ENCODE results near the gene CLEC18A. TPM values are rescaled to one million over a fixed set of nuclear protein-coding genes. Genes with fewer than 3 reads are reported as not detected.

CLEC18A gene
- total and polyA plus RNA-seq, 7 donors: 0.60 to 2.2 (median 0.69) TPM; not detected in 2

GRCh38 chr16:69924041-69924775 is 26.9 kb upstream of the CLEC18A start:
- H3K36me3 ChIP-seq: peaks cover 0 to under 1% (median 0%) of the 10 kb centered on the region in 4 donors
- H3K27ac ChIP-seq: peak overlapping the region; percentile 65 to 73 (median 70)
- intact Hi-C loops (cut with DNase I): no loop called here
- H3K9me3 ChIP-seq: no peaks in the 10 kb centered on the region
- no peak for TF ChIP-seq CTCF (IDR thresholded peaks at IDR 0.05)
- TF ChIP-seq EP300 (IDR thresholded peaks at IDR 0.05): no peak
- TF ChIP-seq POLR2A (IDR thresholded peaks at IDR 0.05): no peak
- TF ChIP-seq POLR2AphosphoS5 (IDR thresholded peaks at IDR 0.05): no peak
- no peak overlapping the region for H3K4me3 ChIP-seq
- H3K27me3 ChIP-seq: no peaks in the 10 kb centered on the region
- 92 to 95% methylated on average over 11 of the region's 11 CpGs for WGBS, 2 donors
- no peak for DNase-seq
- peaks cover 0 to 28% (median 13%) of the 10 kb centered on the region in 4 donors for H3K4me1 ChIP-seq

GRCh38 chr16:69924777-69925191 is 26.4 kb upstream of the CLEC18A start:
- peaks cover 0 to 28% (median 13%) of the 10 kb centered on the region in 4 donors for H3K4me1 ChIP-seq
- peak in 1 of 4 donors; percentile 28 for TF ChIP-seq POLR2AphosphoS5 (IDR thresholded peaks at IDR 0.05)
- TF ChIP-seq EP300 (IDR thresholded peaks at IDR 0.05): no peak
- peak; percentile 74 for DNase-seq
- 85 to 93% methylated on average over 19 of the region's 19 CpGs for WGBS, 2 donors
- H3K27ac ChIP-seq: peak overlapping the region; percentile 65 to 73 (median 70)
- H3K27me3 ChIP-seq: no peaks in the 10 kb centered on the region
- H3K9me3 ChIP-seq: no peaks in the 10 kb centered on the region
- intact Hi-C loops (cut with DNase I): no loop called here
- peaks cover 0 to 5% (median 2%) of the 10 kb centered on the region in 4 donors for H3K36me3 ChIP-seq
- peak overlapping the region in 2 of 4 donors; percentile 25 to 29 for H3K4me3 ChIP-seq

- peaks cover 0 to 28% (median 13%) of the 10 kb centered on the region in 4 donors for H3K4me1 ChIP-seq
- intact Hi-C loops (cut with DNase I): no loop called here
- TF ChIP-seq CTCF (IDR thresholded peaks at IDR 0.05): no peak
- no peak for TF ChIP-seq POLR2AphosphoS5 (IDR thresholded peaks at IDR 0.05)
- TF ChIP-seq POLR2A (IDR thresholded peaks at IDR 0.05): no peak
- no peak for TF ChIP-seq EP300 (IDR thresholded peaks at IDR 0.05)
- no peaks in the 10 kb centered on the region for H3K9me3 ChIP-seq
- H3K36me3 ChIP-seq: peaks cover 0 to 7% (median 2%) of the 10 kb centered on the region in 4 donors
- WGBS, 2 donors: 83 to 88% methylated on average over 8 of the region's 8 CpGs
- no peaks in the 10 kb centered on the region for H3K27me3 ChIP-seq
- DNase-seq: no peak
- peak overlapping the region in 2 of 4 donors; percentile 25 to 29 for H3K4me3 ChIP-seq
- H3K27ac ChIP-seq: peak overlapping the region; percentile 65 to 73 (median 70)
Measured at GRCh38 chr16:69925311-69925710, 25.8 kb upstream of the CLEC18A start.

- H3K4me3 ChIP-seq: no peak overlapping the region
- H3K4me1 ChIP-seq: peaks cover 0 to 28% (median 13%) of the 10 kb centered on the region in 4 donors
- H3K27me3 ChIP-seq: no peaks in the 10 kb centered on the region
- H3K9me3 ChIP-seq: no peaks in the 10 kb centered on the region
- no peak for DNase-seq
- intact Hi-C loops (cut with DNase I): no loop called here
- TF ChIP-seq POLR2AphosphoS5 (IDR thresholded peaks at IDR 0.05) (no peak), POLR2A (IDR thresholded peaks at IDR 0.05) (no peak), EP300 (IDR thresholded peaks at IDR 0.05) (no peak), CTCF (IDR thresholded peaks at IDR 0.05) (no peak)
- H3K36me3 ChIP-seq: peaks cover 0 to 15% (median 4%) of the 10 kb centered on the region in 4 donors
- peak overlapping the region in 2 of 4 donors; percentile 70 to 73 for H3K27ac ChIP-seq
- 89 to 91% methylated on average over 8 of the region's 8 CpGs for WGBS, 2 donors
Measured at GRCh38 chr16:69926241-69926640, 24.9 kb upstream of the CLEC18A start.

- H3K27me3 ChIP-seq: no peaks in the 10 kb centered on the region
- no peak for TF ChIP-seq POLR2AphosphoS5 (IDR thresholded peaks at IDR 0.05)
- no peak for TF ChIP-seq EP300 (IDR thresholded peaks at IDR 0.05)
- no peak for TF ChIP-seq CTCF (IDR thresholded peaks at IDR 0.05)
- TF ChIP-seq POLR2A (IDR thresholded peaks at IDR 0.05): no peak
- H3K27ac ChIP-seq: peak overlapping the region; percentile 8 to 70 (median 39)
- no peaks in the 10 kb centered on the region for H3K9me3 ChIP-seq
- intact Hi-C loops (cut with DNase I): no loop called here
- peak; percentile 85 for DNase-seq
- peaks cover 0 to 28% (median 13%) of the 10 kb centered on the region in 4 donors for H3K4me1 ChIP-seq
- peaks cover 0 to 25% (median 9%) of the 10 kb centered on the region in 4 donors for H3K36me3 ChIP-seq
- peak overlapping the region in 2 of 4 donors; percentile 11 to 23 for H3K4me3 ChIP-seq
- WGBS, 2 donors: 80 to 84% methylated on average over 17 of the region's 17 CpGs
Measured at GRCh38 chr16:69927056-69927757, 23.9 kb upstream of the CLEC18A start.

Measured in sigmoid colon (tissue), 7 donors.